ENCODE measurements around the gene ITGBL1. TPM values are rescaled to one million over a fixed set of nuclear protein-coding genes. Genes with fewer than 3 reads are reported as not detected.

Gene ITGBL1
- total and polyA plus RNA-seq, 2 of the 8 experiments (the other 6 are each of a cell fraction or from before 2014, with no cell fraction given), result not detected

DNA sequence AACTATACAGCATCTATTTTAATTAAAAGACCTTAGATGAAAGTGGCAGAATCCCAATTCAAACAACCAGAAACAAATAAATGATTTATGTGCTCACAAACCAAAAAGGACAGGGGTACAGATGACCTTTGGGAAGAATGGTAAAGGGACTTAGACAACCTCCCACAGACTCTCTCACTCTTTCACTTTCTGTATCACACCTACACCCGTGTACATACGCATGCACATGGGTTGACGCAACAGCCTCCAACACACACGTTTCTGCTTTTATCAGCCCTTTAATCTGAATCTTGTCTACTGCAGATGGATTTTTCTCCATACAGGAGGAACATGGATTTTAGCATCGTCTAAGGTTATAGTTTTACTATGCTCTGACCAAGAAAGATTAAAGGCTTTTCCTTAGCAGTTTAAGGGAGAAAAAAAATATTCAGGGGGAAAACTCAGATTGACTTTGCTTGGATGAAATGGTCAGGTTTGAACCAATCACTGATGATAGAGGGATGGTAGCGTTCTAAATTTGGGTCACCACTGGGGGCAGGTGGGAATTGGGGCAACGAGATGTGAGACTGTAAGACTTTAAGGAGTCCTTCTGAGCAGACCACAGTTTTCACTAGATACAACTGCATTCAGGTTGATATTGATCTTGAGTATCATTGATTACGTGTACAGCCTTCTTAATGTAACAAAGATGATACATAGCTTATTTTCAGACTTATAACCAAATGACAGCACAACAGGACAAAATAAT, 166.1 kb downstream of the ITGBL1 start (continued):
- TF ChIP-seq, protein P1, sequence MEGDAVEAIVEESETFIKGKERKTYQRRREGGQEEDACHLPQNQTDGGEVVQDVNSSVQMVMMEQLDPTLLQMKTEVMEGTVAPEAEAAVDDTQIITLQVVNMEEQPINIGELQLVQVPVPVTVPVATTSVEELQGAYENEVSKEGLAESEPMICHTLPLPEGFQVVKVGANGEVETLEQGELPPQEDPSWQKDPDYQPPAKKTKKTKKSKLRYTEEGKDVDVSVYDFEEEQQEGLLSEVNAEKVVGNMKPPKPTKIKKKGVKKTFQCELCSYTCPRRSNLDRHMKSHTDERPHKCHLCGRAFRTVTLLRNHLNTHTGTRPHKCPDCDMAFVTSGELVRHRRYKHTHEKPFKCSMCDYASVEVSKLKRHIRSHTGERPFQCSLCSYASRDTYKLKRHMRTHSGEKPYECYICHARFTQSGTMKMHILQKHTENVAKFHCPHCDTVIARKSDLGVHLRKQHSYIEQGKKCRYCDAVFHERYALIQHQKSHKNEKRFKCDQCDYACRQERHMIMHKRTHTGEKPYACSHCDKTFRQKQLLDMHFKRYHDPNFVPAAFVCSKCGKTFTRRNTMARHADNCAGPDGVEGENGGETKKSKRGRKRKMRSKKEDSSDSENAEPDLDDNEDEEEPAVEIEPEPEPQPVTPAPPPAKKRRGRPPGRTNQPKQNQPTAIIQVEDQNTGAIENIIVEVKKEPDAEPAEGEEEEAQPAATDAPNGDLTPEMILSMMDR (IDR thresholded peaks at IDR 0.05; ENCODE audit: control extremely low read depth in 1 of 3, insufficient read depth in 1 of 3, low read depth in 1 of 3, low read length in 3 of 3), result no peak
- TF ChIP-seq SP1 (IDR thresholded peaks at IDR 0.05; ENCODE audit: low read depth, low read length) (no peak), FOSL1 (IDR thresholded peaks at IDR 0.05; ENCODE audit: insufficient read depth, low read depth, low read length) (no peak)
